ENCODE measurements around the gene JAG1.
"Not testable (repeated sequence)": the region's sequence is repeated elsewhere in the genome, so short reads cannot be mapped to it uniquely, and the experiment has no call there.

JAG1 gene

DNA sequence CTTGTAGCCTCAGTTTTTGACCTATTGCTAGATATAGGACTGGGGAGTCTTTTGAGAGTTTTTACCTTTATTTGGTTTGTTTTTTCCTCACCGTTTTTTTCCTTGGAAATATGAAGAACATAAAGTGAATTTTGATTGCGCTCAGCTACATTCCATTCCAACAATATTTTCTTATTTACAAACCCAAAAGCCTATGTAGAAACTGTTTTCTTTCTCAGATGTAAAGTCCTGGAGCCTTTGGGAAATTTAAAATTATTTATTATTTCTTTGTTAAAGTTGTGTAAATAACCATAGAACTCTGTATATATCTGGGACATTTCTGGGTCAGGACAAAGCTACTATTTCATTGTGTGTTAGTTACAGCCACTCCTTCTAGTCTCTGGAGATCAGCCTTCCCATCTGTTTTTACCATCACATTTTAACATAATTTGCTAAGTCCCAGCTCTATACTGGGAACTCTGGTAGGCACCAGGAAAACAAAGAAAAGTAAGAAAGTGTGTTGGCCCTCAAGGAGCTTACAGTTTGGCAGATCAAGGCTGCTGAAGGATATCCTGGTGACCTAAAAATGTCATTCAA is 68.8 kb downstream of the JAG1 start:
- no peak for DNase-seq

DNA sequence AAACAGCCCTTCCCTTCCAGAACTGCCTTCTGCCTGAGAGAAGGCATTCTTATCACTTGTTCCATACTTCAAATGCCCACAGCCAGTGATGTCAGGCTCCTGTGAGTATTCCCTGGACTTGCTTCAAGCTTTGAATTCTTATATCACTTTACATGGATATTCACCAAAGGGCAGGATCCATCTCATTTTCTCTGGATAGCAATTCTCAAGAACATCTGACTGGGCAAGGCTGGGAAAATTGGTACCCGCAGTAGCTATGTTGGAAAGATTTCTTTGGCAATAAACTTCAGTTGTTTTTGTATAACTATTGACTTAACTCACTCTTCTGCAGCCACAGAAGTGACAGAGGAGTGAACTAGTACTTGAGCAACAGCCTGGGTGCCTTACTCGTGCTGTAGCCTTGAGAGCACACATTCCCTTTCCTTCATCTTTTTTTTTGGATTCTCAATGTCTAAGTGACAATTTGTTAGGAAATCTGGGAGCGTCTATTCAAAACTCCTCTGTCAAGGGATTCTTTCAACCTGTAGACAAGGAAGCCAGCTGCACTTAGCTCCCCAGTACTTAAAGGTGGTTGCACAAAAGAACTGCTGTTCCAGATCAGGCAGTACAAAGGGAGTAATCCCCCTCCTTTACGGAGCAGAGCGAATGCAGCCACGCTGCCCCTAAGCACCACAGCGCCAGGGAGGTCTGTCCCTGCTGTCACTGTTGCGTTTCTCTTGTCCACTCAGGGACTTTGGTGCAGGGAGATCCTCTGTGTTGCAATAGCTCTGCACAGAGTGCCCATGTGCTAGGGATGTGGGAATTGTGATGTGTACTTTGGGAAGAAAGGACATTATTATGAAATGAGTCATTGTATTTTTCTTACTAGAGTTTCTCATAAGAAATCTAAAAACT is 69.6 kb downstream of the JAG1 start:
- DNase-seq = no peak

DNA sequence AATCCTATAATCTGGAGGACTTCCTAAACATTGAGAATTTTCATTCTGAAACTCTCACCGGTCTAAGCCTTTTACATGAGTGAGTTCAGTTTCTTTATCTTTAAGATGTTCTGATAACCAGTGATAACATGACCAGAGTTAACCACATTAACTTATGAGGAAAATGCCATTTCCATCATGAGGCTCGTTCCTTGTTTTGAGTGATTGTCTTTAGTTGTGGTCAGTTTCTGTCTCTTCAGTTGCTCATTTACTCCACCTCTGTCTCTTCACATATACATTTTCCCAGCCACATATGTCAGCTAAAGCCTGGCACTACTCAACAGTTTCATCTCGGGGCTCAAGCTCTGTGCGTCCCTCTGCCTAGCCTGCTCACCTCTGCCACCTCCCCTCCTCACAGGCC is 70.4 kb downstream of the JAG1 start:
- no peak for DNase-seq

DNA sequence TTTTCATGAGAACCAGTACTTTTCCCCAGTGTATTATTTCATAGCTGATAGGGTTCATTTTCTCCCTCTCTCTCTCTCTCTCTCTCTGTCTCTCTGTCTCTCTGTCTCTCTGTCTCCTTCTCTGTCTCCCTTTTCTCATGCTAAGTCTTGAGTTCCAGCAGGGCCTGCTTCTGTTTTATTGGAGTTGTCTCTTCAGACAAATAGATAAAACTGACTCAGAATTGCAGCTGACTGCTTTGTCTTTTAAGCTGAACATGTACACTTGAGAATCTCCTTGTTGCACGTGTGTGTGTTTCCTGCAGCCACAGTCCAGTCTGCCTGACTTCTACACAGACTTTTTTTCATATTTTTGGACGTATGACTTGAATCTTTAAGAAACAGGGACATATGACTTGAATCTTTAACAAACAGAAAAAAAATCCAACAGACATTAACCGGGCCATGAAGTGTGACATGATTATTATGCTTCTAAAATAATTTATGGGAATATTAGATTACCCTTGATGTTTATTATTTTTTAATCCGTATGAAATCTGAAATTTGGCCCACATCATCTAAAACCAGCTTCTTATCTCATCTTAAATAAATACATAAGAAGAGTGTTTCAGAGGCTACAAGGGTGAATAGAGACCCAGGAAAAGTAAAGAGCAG is 71.5 kb downstream of the JAG1 start:
- no peak for DNase-seq

DNA sequence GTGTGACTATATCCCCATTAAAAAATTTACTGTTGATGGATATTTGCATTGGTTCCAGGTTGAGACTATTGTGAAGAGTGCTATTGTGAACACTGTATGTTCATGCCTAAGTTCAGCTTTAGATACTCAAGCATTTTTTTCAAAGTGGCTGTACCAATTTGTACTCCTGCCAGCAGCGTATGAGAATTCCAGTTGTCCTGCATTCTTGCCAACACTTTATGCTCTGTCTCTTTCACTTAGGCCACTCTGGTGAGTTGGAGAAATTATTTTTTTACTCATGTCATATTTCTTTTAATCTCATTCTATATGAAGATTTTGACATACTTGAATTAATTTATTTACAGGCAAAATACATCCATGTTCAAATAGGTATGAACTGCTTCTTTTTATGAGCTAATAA is 76.2 kb downstream of the JAG1 start:
- no peak for DNase-seq

DNA sequence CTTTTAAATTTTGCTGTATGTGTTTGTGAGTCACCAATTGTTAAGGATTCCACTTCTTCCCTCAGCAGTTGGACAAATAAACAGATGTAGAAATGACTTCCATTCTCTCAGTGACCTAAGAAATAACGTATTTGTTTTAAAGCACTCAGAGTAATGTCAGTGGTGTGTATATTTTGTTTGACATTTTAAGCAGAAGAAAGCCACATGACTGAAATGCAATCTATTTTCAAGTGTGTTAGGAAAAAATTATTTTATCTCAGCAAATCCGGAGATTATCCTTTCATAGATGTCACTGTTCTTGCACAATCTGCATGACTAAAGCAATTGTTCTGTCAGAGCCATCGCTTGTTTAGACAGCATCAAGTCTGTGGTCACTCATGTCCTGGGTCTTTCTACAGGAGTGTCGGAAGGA is 77.1 kb downstream of the JAG1 start:
- no peak for DNase-seq

DNA sequence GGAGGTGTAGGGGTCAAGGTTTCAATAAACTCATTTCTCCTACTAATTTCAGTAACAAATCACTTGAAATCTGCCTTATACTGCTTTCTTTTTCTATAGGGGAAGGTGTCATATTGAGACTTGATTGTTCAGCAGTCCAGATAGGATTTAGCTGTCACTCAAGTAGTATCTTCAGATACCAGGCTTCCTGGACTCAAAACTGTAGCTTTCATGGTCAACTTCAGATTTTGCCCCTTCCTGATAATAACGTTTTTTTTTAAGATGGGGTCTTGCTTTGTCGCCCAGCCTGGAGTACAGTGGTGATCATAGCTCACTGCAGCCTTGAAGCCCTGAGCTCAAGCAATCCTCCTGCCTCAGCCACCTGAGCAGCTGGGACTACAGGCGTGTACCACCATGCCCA is 77.8 kb downstream of the JAG1 start:
- no peak for DNase-seq

DNA sequence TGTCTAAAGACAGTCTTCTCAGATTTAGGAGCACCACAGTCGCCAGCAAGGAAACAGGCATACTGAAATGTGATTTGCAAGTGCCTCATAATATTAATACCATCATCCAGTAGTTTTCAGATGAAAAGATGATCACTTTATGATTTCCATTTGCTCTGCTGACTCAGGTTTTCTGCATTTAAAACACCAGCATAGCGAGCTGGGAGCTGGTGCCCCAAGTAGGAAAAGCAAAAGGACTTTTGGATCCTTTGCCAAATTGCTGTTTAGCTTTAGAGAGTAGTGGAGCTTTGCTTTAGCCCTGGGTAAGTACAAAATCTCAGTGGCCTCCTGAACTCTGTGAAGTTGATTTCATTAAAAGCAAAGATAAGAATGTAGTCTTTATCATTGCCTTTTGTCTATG is 78.5 kb downstream of the JAG1 start:
- DNase-seq = no peak

DNA sequence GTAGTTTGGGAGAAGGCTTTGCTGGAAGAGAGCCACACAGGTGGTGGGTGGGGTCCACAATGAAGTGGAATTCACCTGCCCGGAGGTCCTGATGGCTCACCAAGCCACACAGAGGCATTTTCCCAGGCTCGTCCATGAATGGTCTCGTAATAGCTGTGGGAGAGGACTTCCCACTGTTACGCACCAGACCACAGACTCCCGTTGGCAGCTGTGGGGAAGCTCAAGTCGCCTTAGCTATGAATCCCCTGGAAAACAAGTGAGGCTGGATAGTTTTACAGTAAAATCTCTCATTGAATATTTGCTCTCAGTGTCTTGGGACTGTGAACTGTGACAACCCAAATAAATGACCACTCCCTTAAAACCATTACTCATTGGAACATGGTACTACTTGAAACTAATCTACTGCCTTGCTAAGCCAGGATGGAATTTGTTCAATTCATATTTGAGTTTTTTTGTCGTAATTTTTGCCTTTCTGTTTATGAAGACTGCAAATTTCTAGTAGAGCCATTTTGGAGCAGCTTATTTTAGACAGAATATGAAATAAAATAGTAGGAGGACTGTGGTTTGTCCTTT is 79.4 kb downstream of the JAG1 start:
- no peak for DNase-seq

DNA sequence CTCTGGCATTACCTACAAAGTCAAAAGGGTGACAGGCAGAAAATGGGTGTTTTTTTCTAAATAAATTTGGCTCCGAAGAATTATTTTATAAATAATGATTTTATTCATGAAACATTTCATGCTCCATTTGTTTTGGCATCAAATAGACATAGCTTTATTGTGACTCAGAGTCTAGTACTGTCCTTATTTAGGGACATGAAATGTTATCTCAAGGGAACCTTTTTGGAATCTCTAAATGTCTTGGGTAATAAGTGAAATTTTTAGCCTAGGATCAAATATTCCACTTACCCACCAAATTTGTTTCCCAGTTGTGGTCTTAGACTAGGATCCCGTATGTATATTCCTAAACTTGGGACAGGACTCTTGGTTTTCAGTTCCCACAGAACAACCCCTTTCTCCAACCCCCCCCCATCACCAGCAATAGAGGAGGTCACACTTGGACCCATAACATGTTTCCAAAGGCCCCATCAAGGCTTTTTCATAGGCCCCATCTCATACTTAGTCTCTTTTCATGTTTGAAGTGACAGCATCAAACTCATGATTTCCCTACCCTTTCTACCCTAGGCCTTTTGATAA is 81.8 kb downstream of the JAG1 start:
- DNase-seq = no peak

DNA sequence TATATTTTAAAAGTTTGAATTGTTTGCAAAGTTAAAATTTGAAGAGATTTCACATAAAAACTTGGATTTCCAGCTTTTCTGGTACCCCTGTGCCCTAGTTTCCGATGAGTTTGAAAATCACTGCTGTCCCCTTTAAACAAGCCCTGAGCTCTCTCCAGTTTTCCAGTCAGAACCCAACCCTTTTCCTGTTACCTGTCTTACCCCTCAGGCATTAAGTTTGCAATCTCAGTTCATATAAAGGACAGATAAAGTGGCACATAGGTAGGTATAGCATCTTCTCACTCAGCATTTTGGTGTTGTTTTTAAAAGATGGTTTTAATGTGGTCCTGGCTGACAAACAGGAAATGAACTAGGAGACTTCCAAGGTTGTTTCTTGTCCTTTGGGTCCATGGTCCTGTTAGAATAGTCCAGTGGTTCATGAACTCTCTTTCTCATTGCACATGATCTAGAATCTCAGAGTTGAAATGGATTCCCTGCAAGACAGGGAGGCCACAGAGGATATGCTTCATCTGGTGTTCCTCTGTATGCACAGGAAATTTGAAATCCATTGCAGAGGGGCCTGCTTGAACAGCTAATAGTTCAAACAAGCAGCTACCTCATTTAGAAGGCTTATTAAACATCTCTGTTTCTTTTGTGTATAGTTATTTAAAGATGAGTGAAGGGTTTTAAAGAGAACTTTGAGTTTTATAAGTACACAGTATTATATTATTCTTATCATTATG is 82.7 kb downstream of the JAG1 start:
- no peak for DNase-seq

DNA sequence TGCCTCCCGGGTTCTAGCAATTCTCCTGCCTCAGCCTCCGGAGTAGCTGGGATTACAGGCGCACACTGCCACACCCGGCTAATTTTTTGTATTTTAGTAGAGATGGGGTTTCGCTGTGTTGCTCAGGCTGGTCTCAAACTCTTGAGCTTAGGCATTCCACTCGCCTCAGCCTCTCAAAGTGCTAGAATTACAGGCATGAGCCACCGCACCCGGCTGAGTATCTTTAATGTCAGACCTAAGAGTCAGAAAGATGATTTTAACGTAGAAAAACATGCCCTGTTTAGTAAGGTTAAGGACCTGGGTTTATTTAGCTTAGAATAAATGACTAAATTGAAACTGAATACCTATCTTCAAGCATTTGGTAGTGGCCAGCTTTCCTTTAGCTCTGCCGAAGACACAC is 83.4 kb downstream of the JAG1 start:
- not testable (repeated sequence) for DNase-seq
